Brain microvascular endothelial cell (primary cell): ENCODE results near the gene OTX2.

Source experiments
- DNase-seq: peaks from one replicate; pipeline ENCODE4 v3.0.0-alpha.2; 2020
- H3K27ac ChIP-seq: fragments of 250-450 bp; sonication (Bioruptor Pico); 2 replicates; pipeline ENCODE4 v1.5.1; 2020; ENCODE audit warnings: mild to moderate bottlenecking, moderate library complexity
- H3K27me3 ChIP-seq: fragments of 250-450 bp; sonication (Bioruptor Pico); replicated peaks from 2 replicates; pipeline ENCODE4 v1.5.1; 2020; ENCODE audit warnings: mild to moderate bottlenecking
- H3K36me3 ChIP-seq: fragments of 250-450 bp; sonication (Bioruptor Pico); replicated peaks from 2 replicates; pipeline ENCODE4 v1.5.1; 2020; ENCODE audit warnings: mild to moderate bottlenecking
- H3K4me3 ChIP-seq: 2 replicates; pipeline ENCODE4 v1.5.1; 2011; ENCODE audit warnings: low read depth, mild to moderate bottlenecking, control low read depth, low read length, moderate library complexity
- in situ Hi-C: cut with HindIII; loops from 2 replicates; pipeline ENCODE4 v1.10.0; 2017; ENCODE audit warnings: low sequenced_read_pairs, low pct_ligation_motif_present
- TF ChIP-seq, protein P1 (sequence below): IDR thresholded peaks from 2 replicates; pipeline ENCODE4 v1.5.1; 2011; ENCODE audit warnings: low read depth, mild to moderate bottlenecking, moderate library complexity, low read length, control low read depth, inconsistent platforms; ENCODE audit errors: missing control alignments

The OTX2 gene

GRCh38 chr14:56796259-56796658, 14.0 kb downstream of the OTX2 start:
- peaks cover 74% of the 10 kb centered on the region for H3K27me3 ChIP-seq
- no peak overlapping the region for H3K4me3 ChIP-seq
- DNase-seq: no peak
- in situ Hi-C loops: no loop called here
- TF ChIP-seq, protein P1, sequence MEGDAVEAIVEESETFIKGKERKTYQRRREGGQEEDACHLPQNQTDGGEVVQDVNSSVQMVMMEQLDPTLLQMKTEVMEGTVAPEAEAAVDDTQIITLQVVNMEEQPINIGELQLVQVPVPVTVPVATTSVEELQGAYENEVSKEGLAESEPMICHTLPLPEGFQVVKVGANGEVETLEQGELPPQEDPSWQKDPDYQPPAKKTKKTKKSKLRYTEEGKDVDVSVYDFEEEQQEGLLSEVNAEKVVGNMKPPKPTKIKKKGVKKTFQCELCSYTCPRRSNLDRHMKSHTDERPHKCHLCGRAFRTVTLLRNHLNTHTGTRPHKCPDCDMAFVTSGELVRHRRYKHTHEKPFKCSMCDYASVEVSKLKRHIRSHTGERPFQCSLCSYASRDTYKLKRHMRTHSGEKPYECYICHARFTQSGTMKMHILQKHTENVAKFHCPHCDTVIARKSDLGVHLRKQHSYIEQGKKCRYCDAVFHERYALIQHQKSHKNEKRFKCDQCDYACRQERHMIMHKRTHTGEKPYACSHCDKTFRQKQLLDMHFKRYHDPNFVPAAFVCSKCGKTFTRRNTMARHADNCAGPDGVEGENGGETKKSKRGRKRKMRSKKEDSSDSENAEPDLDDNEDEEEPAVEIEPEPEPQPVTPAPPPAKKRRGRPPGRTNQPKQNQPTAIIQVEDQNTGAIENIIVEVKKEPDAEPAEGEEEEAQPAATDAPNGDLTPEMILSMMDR: no peak
- no peak overlapping the region for H3K27ac ChIP-seq
- no peaks in the 10 kb centered on the region for H3K36me3 ChIP-seq

DNA sequence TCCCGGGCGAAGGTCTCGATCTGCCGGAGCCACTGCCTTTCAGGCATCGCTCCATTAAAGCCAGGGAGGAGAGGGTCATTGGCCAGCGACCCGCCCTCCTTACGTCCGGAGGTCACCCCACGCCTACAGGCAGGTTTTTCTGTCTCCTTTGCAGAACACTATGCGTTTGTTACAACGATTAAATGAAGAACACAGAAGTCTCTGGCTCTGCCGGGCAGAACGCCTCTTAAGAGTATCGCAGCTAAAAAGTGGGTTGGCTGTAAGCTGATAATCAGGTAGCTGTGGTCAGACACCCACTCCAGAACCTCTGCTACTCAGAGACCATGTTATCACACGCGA, 15.0 kb downstream of the OTX2 start:
- Histone ChIP-seq H3K27me3 (peaks cover 68% of the 10 kb centered on the region), H3K27ac (no peak overlapping the region), H3K4me3 (no peak overlapping the region), H3K36me3 (no peaks in the 10 kb centered on the region)
- TF ChIP-seq, protein P1: no peak
- in situ Hi-C loops: no loop called here
- no peak for DNase-seq

DNA sequence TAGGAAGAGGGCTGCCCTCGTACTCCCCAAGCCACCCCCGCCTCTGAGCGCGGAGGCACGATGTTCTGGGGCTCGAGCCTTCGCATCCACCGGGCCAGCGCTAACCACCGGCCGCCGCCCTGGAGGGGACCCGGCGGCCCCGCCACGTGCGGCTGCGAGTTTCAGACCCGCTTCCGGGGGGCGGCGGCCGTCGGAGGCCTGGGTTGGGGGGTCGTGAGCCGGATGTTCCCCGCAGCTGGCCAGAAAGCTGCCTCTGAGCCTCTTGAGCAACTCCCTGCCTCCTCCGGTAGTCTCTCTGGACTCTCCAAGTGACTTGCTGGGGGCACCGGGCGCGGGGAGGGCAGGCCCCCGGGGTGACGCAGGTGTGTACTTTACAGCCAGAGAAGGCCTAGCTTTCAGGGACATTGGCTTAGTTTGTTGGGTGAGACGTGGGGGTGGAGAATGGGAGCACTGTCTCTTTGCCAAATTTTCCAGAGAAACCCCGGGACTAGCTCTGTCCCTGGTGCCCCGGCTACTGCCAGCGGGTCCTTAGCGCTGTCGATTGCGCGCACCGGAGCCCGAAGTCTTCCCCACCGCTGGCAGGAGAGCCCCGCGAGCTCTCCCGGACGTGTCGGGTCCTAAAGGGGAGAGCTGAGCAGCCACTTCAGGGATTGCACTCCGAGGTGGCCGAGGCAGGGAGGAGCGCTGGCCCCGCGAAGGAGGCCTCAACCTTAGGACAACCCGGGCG, 15.6 kb downstream of the OTX2 start:
- Histone ChIP-seq H3K36me3 (no peaks in the 10 kb centered on the region), H3K27ac (no peak overlapping the region), H3K4me3 (no peak overlapping the region), H3K27me3 (peaks cover 65% of the 10 kb centered on the region)
- in situ Hi-C loops: no loop called here
- no peak for DNase-seq
- TF ChIP-seq, protein P1: no peak

DNA sequence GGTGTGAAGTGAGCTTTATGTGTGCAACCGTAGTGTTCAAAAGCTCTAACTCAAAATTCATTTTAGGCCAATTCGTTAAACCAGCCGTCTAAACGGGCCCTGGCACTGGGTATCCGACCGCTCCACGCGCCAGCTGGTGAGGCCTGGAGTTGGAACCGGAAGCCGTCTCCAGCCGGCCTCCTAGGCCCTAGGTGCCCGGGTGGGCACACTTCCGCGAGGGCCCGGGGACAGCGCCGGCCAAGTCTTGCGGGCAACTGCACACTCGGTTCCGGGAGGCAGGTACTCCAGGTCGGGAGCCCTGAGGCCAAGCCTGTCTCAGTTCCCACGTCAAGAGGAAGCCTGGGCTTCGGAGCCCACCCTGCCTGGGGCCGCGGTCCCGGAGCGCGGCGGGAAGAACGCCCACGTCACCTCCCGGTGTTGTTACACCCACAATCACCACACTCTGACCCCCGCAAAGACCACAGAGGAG, 16.2 kb downstream of the OTX2 start:
- no peak for DNase-seq
- TF ChIP-seq, protein P1: no peak
- in situ Hi-C loops: no loop called here
- Histone ChIP-seq H3K27ac (no peak overlapping the region), H3K36me3 (no peaks in the 10 kb centered on the region), H3K4me3 (no peak overlapping the region), H3K27me3 (peaks cover 59% of the 10 kb centered on the region)

DNA sequence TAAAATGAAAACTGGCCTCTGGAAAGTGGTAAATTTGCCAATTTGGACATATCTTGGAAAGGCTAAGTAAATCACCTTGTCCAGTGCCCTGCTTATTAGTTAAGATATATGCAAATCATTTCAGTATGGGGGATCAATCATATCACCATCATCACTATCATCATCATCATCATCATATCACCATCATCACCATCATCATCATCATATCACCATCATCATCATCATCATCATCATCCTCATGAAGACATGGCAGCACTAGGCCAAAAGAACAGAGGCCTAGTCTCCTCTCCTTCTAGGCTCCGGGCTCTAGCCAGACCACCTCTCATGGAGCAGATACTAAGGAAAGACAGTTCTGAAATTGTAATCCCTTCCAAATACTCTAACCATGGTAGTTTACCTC, 20.3 kb downstream of the OTX2 start:
- TF ChIP-seq, protein P1: no peak
- DNase-seq: no peak
- H3K4me3 ChIP-seq: no peak overlapping the region
- in situ Hi-C loops: no loop called here
- H3K36me3 ChIP-seq: no peaks in the 10 kb centered on the region
- H3K27me3 ChIP-seq: peaks cover 18% of the 10 kb centered on the region
- H3K27ac ChIP-seq: no peak overlapping the region

DNA sequence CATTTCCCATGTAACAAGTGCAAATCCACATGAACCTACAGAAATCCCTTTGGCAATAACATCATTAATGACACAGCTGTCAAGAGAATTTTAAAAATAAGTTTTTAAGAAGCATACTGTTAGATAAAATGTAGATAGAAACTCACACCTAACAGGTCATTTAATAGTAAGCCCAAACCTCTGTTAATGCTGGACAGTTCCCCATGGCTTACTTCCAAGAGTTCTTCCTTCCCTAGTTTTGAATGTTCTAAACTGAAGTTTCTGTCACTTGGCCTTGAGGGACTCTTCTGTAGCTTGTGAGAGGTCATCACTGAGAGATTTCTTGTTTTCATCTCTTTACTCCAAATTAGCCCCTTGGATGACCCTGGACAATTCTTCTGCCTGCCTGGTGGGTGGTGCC, 22.7 kb downstream of the OTX2 start:
- DNase-seq: no peak
- in situ Hi-C loops: no loop called here
- H3K36me3 ChIP-seq: no peaks in the 10 kb centered on the region
- no peak overlapping the region for H3K4me3 ChIP-seq
- TF ChIP-seq, protein P1: no peak
- no peak overlapping the region for H3K27ac ChIP-seq
- H3K27me3 ChIP-seq: no peaks in the 10 kb centered on the region
